Spinal cord (tissue), 10 donors: Measurements from ENCODE around the gene CDC40. TPM values are rescaled to one million over a fixed set of nuclear protein-coding genes. Genes with fewer than 3 reads are reported as not detected.
"Not testable (repeated sequence)": the region's sequence is repeated elsewhere in the genome, so short reads cannot be mapped to it uniquely, and the experiment has no call there.

Source experiments
- DNase-seq, 6 donors: peaks; one replicate each; pipeline versions ENCODE4 v3.0.0 to v3.0.0-alpha.2; 2013 to 2015; ENCODE audit warnings: low spot score in 6 of 6, low read depth in 4 of 6
- H3K27ac ChIP-seq: one replicate; pipeline ENCODE4 v1.5.1; 2013; ENCODE audit warnings: low read depth, low read length, control low read depth
- H3K27me3 ChIP-seq: one replicate; pipeline ENCODE4 v1.6.1; 2013; ENCODE audit warnings: low read length; ENCODE audit not compliant: control insufficient read depth, insufficient read depth
- H3K36me3 ChIP-seq: one replicate; pipeline ENCODE4 v1.6.1; 2013; ENCODE audit warnings: low read length; ENCODE audit not compliant: control insufficient read depth, insufficient read depth
- H3K4me1 ChIP-seq: one replicate; pipeline ENCODE4 v1.6.1; 2013; ENCODE audit warnings: low read length; ENCODE audit not compliant: control insufficient read depth, insufficient read depth
- H3K4me3 ChIP-seq: one replicate; pipeline ENCODE4 v1.5.1; 2013; ENCODE audit warnings: low read depth, low read length, control low read depth
- H3K9me3 ChIP-seq: one replicate; pipeline ENCODE4 v1.6.1; 2013; ENCODE audit warnings: low read length; ENCODE audit not compliant: control insufficient read depth, insufficient read depth
- WGBS: methylation state at CpG from one replicate; pipeline ENCODE4 v1.1.5; 2013; ENCODE audit warnings: missing lambda C conversion rate; ENCODE audit not compliant: insufficient coverage; 5-methylcytosine and 5-hydroxymethylcytosine counted together
- polyA plus RNA-seq, 2 donors: library from polyadenylated mRNA; unstranded; fragments of 120-200 nt; gene quantifications; one replicate each; pipeline ENCODE4 v1.2.1, GENCODE V29; 2013; ENCODE audit not compliant: insufficient read length in 2 of 2
- total RNA-seq, 2 donors: library from RNA; depleted of rRNA in 1 of 2; stranded (reverse); fragments of 120-200 nt in 1 of 2; fragments of >200 nt in 1 of 2; gene quantifications; one replicate each; pipeline versions ENCODE4 v1.2.3 to v1.2.4, GENCODE V29; 2013 to 2014
- donor health status: healthy.

The CDC40 gene
- total and polyA plus RNA-seq, 4 donors, result 20.2 to 26.9 (median 24.6) TPM

GRCh38 chr6:110255211-110255750, 75.1 kb downstream of the CDC40 start:
- Histone ChIP-seq H3K27me3 (no peaks in the 10 kb centered on the region), H3K9me3 (no peaks in the 10 kb centered on the region), H3K4me3 (no peak overlapping the region), H3K4me1 (no peaks in the 10 kb centered on the region), H3K27ac (no peak overlapping the region), H3K36me3 (no peaks in the 10 kb centered on the region)
- peak in 2 of 6 donors; percentile 10 to 29 for DNase-seq
- WGBS, result 8% methylated on average over 5 of the region's 5 CpGs

GRCh38 chr6:110256366-110256765, 76.1 kb downstream of the CDC40 start:
- H3K9me3 ChIP-seq, result no peaks in the 10 kb centered on the region
- H3K27me3 ChIP-seq, result no peaks in the 10 kb centered on the region
- no peak overlapping the region for H3K4me3 ChIP-seq
- no peaks in the 10 kb centered on the region for H3K36me3 ChIP-seq
- WGBS, result 91% methylated on average over 1 of the region's 2 CpGs
- no peak for DNase-seq
- no peak overlapping the region for H3K27ac ChIP-seq
- no peaks in the 10 kb centered on the region for H3K4me1 ChIP-seq

DNA sequence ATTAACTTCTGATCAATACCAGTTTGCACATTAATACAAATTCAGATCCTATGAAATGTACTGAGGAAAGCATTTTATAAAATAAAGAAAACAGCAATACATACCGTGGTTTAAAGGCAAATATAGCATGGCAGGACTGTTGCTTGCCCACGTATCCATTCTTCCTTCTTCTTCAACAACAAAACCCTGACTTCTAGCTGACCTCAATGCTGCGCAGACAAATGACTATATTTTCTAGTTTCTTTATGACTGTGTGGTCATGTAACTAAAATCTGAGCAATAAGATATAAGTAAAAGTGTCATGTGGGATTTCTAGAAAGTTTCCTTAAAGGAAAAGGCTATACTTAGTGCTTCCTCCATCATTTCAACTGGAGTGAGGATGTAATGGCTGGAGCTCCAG, 85.0 kb downstream of the CDC40 start:
- Histone ChIP-seq H3K27ac (no peak overlapping the region), H3K36me3 (no peaks in the 10 kb centered on the region), H3K4me1 (no peaks in the 10 kb centered on the region), H3K27me3 (no peaks in the 10 kb centered on the region), H3K9me3 (no peaks in the 10 kb centered on the region), H3K4me3 (no peak overlapping the region)
- no CpG with 5 or more reads among the region's 3 CpGs for WGBS
- no peak for DNase-seq

GRCh38 chr6:110266996-110267395, 86.8 kb downstream of the CDC40 start:
- Histone ChIP-seq H3K36me3 (no peaks in the 10 kb centered on the region), H3K4me3 (no peak overlapping the region), H3K27me3 (no peaks in the 10 kb centered on the region), H3K27ac (no peak overlapping the region), H3K9me3 (no peaks in the 10 kb centered on the region), H3K4me1 (no peaks in the 10 kb centered on the region)
- no peak for DNase-seq

- H3K4me3 ChIP-seq, result no peak overlapping the region
Observed at GRCh38 chr6:110269623-110270022, 89.4 kb downstream of the CDC40 start.

DNA sequence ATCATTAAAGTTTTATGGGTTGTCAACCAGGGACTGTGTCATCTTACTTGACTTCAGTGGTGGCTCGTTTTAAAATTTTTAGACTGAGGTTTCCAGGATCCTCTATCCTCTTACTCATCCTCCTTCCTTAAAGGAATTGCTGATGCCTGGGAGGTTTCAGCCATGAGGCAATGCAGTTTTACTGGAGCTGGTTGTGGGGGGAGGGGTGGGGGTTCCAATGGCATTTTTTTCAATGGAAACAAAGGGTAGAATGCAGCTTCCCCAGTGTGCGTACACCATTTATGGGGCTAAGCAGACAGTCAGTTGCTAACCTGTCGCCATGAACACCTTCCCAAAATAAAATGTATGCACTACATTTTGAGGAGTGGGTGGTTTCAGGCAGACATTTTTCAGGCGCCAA, 89.9 kb downstream of the CDC40 start:
- Histone ChIP-seq H3K9me3 (no peaks in the 10 kb centered on the region), H3K27me3 (no peaks in the 10 kb centered on the region), H3K4me3 (no peak overlapping the region), H3K27ac (no peak overlapping the region), H3K4me1 (no peaks in the 10 kb centered on the region), H3K36me3 (no peaks in the 10 kb centered on the region)
- no CpG with 5 or more reads among the region's 4 CpGs for WGBS
- DNase-seq, result no peak

More at GRCh38 chr6:110269623-110270022, 89.4 kb downstream of the CDC40 start:
- no CpG with 5 or more reads among the region's 2 CpGs for WGBS
- no peak overlapping the region for H3K27ac ChIP-seq
- H3K36me3 ChIP-seq, result no peaks in the 10 kb centered on the region
- no peaks in the 10 kb centered on the region for H3K27me3 ChIP-seq
- no peaks in the 10 kb centered on the region for H3K4me1 ChIP-seq
- DNase-seq, result no peak
- H3K9me3 ChIP-seq, result no peaks in the 10 kb centered on the region

- no peaks in the 10 kb centered on the region for H3K27me3 ChIP-seq
- H3K27ac ChIP-seq, result no peak overlapping the region
Observed at GRCh38 chr6:110271732-110272022, 91.5 kb downstream of the CDC40 start.

GRCh38 chr6:110272781-110273180, 92.6 kb downstream of the CDC40 start:
- not testable (repeated sequence) for DNase-seq, H3K27ac ChIP-seq, H3K27me3 ChIP-seq, H3K9me3 ChIP-seq, H3K36me3 ChIP-seq, H3K4me3 ChIP-seq, H3K4me1 ChIP-seq

More at GRCh38 chr6:110271732-110272022, 91.5 kb downstream of the CDC40 start:
- no peaks in the 10 kb centered on the region for H3K36me3 ChIP-seq
- H3K9me3 ChIP-seq, result no peaks in the 10 kb centered on the region
- H3K4me1 ChIP-seq, result no peaks in the 10 kb centered on the region
- no peak overlapping the region for H3K4me3 ChIP-seq
- DNase-seq, result no peak
- WGBS, result no CpG with 5 or more reads among the region's 1 CpG

DNA sequence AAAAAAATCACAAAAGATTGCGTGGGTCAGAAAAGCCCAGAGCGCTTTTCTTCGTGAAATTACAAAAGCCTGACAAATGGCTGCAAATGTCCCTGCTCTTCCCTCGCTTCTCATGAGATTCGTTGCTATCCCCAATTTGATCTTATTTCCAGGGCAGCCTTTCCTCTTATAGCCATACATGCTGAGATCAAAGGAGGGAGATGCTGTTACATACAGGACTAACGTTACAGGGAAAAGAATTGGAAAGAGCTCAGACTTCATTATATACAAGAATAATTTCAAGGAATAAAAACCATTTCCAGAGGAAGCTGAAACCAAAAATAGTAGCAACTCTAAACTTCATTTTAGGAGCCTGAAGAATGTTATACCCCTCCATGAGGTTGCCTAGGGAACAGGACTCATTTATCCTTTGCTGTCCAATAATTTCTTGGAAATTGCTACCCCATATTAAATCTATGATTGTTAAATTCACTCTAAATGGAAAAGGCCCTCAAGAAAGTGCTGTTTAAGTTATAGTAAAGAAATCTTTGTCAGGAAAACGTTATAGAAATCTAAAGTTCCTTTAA, 97.0 kb downstream of the CDC40 start:
- no peak overlapping the region for H3K4me3 ChIP-seq
- no peaks in the 10 kb centered on the region for H3K4me1 ChIP-seq
- peak in 2 of 6 donors; percentile 59 to 62 for DNase-seq
- H3K27me3 ChIP-seq, result no peaks in the 10 kb centered on the region
- no peaks in the 10 kb centered on the region for H3K36me3 ChIP-seq
- 20% methylated on average over 1 of the region's 7 CpGs for WGBS
- H3K27ac ChIP-seq, result no peak overlapping the region
- no peaks in the 10 kb centered on the region for H3K9me3 ChIP-seq
